Endothelial cell of umbilical vein (primary cell): ENCODE data around the gene PHF1. TPM values are rescaled to one million over a fixed set of nuclear protein-coding genes. Genes with fewer than 3 reads are reported as not detected.
"Not testable (repeated sequence)": the region's sequence is repeated elsewhere in the genome, so short reads cannot be mapped to it uniquely, and the experiment has no call there.

ENCODE experiments used
- Bru-seq: library from RNA; stranded (reverse); fragments of 400-500 nt; gene quantifications from one replicate; lab custom pipeline; 2021; lab: Mats Ljungman, UMichigan
- BruChase-seq, 2 experiments: library from RNA; stranded (reverse); fragments of 400-500 nt; gene quantifications; one replicate each; lab custom pipeline; 2021; lab: Mats Ljungman, UMichigan
- BruUV-seq: library from RNA; stranded (reverse); fragments of 400-500 nt; replicated peaks from 2 replicates; lab custom pipeline; 2021; lab: Mats Ljungman, UMichigan
- CTCF ChIA-PET: fragments of 300-600, 350-600 bp; sonication (Branson Sonifier 250); formaldehyde crosslinking; loops from one replicate; lab custom pipeline; 2021; ENCODE audit warnings: antibody characterized with exemption, inconsistent platforms; lab: Charles Lee
- POLR2A ChIA-PET: fragments of 300-600, 350-600 bp; sonication (Branson Sonifier 250); formaldehyde crosslinking; loops from one replicate; lab custom pipeline; 2021; ENCODE audit warnings: antibody characterized with exemption, inconsistent platforms; lab: Charles Lee
- DNase-seq: peaks from one replicate; pipeline ENCODE4 v3.0.0-alpha.2; 2011; ENCODE audit warnings: low read depth, low spot score
- FAIRE-seq: peaks from 2 replicates; lab custom pipeline; 2011; peaks lifted over from hg19 to GRCh38; lab: Jason Lieb, UNC
- H2AFZ ChIP-seq: 2 replicates; pipeline ENCODE4 v1.6.0; 2012; ENCODE audit warnings: low read depth, low read length, control low read depth, inconsistent platforms
- H3K27ac ChIP-seq: 2 replicates; pipeline ENCODE4 v1.5.1; 2011; ENCODE audit warnings: low read depth, mild to moderate bottlenecking, control low read depth, low read length, moderate library complexity; ENCODE audit not compliant: insufficient read depth
- H3K27me3 ChIP-seq, 2 experiments: 2 replicates each; pipeline versions ENCODE4 v1.6.0 to v1.6.1; 2011; ENCODE audit warnings: low read length in 2 of 2, mixed read lengths in 1 of 2; ENCODE audit not compliant: control insufficient read depth in 2 of 2, insufficient read depth in 2 of 2
- H3K36me3 ChIP-seq, 2 experiments: 2 replicates in 1 of 2; 3 replicates in 1 of 2; pipeline ENCODE4 v1.5.1; 2011; ENCODE audit warnings: low read length in 2 of 2, mild to moderate bottlenecking in 1 of 2, moderate library complexity in 1 of 2; ENCODE audit not compliant: control insufficient read depth in 2 of 2, insufficient read depth in 2 of 2; ENCODE audit errors: extremely low read depth in 1 of 2
- H3K4me1 ChIP-seq: 3 replicates; pipeline ENCODE4 v1.5.1; 2011; ENCODE audit warnings: mild to moderate bottlenecking, low read length; ENCODE audit not compliant: control insufficient read depth, insufficient read depth; ENCODE audit errors: extremely low read depth
- H3K4me2 ChIP-seq: 2 replicates; pipeline ENCODE4 v1.6.1; 2011; ENCODE audit warnings: low read length, control low read depth, mixed read lengths; ENCODE audit not compliant: insufficient read depth
- H3K4me3 ChIP-seq, 3 experiments: fragments of 200-600 bp in 1 of 3; sonication (generic), shearing (Covaris generic) in 1 of 3; replicated peaks in 1 of 3; 2 replicates each; pipeline ENCODE4 v1.5.1; 2011 to 2016; ENCODE audit warnings: control low read depth in 3 of 3, low read length in 3 of 3, mild to moderate bottlenecking in 2 of 3, inconsistent platforms in 1 of 3, low read depth in 1 of 3, moderate library complexity in 1 of 3; ENCODE audit not compliant: insufficient read depth in 1 of 3
- H3K79me2 ChIP-seq: 2 replicates; pipeline ENCODE4 v1.6.0; 2012; ENCODE audit warnings: low read length, inconsistent platforms; ENCODE audit not compliant: control insufficient read depth, insufficient read depth
- H3K9ac ChIP-seq: replicated peaks from 2 replicates; pipeline ENCODE3; 2011; ENCODE audit warnings: low read length, control low read depth; ENCODE audit not compliant: insufficient read depth; ENCODE audit errors: extremely low read depth
- H3K9me1 ChIP-seq: replicated peaks from 3 replicates; pipeline ENCODE4 v1.6.0; 2011; ENCODE audit warnings: mild to moderate bottlenecking, low read length; ENCODE audit not compliant: control insufficient read depth, insufficient read depth; ENCODE audit errors: extremely low read depth
- H3K9me3 ChIP-seq: replicated peaks from 2 replicates; pipeline ENCODE4 v1.5.1; 2012; ENCODE audit warnings: low read length, inconsistent platforms; ENCODE audit not compliant: control insufficient read depth, insufficient read depth
- H4K20me1 ChIP-seq: replicated peaks from 2 replicates; pipeline ENCODE3; 2011; ENCODE audit warnings: mild to moderate bottlenecking, low read length; ENCODE audit not compliant: control insufficient read depth, insufficient read depth; ENCODE audit errors: extremely low read depth
- CTCF ChIP-seq, 2 donors: IDR thresholded peaks; 1 replicate in 1 of 2; 2 replicates in 1 of 2; pipeline ENCODE4 v1.5.1; 2011; ENCODE audit warnings: low read length in 2 of 2, mild to moderate bottlenecking in 2 of 2, moderate library complexity in 2 of 2, control low read depth in 1 of 2, inconsistent platforms in 1 of 2, low read depth in 1 of 2; ENCODE audit not compliant: insufficient read depth in 1 of 2; ENCODE audit errors: extremely low read depth in 1 of 2
- EZH2 ChIP-seq: IDR thresholded peaks from 2 replicates; pipeline ENCODE4 v1.6.1; 2012; ENCODE audit warnings: borderline replicate concordance, low read depth, mild to moderate bottlenecking, moderate library complexity, low read length, inconsistent platforms; ENCODE audit not compliant: severe bottlenecking
- FOS ChIP-seq: IDR thresholded peaks from 2 replicates; pipeline ENCODE4 v1.6.1; 2011; ENCODE audit warnings: mild to moderate bottlenecking, low read length, moderate library complexity, borderline replicate concordance; ENCODE audit not compliant: insufficient read depth
- GATA2 ChIP-seq: IDR thresholded peaks from 2 replicates; pipeline ENCODE4 v1.7.0; 2011; ENCODE audit warnings: low read depth, mild to moderate bottlenecking, moderate library complexity, mixed read lengths, low read length; ENCODE audit not compliant: insufficient read length, insufficient read depth
- JUN ChIP-seq: IDR thresholded peaks from 2 replicates; pipeline ENCODE4 v1.6.1; 2011; ENCODE audit warnings: borderline replicate concordance, low read depth; ENCODE audit not compliant: insufficient read length, insufficient read depth
- MAX ChIP-seq: IDR thresholded peaks from 2 replicates; pipeline ENCODE4 v1.6.1; 2011; ENCODE audit not compliant: insufficient read depth, insufficient read length
- MYC ChIP-seq: IDR thresholded peaks from one replicate; pipeline ENCODE4 v1.6.1; 2011; ENCODE audit warnings: mild to moderate bottlenecking, low read depth, low read length
- POLR2A ChIP-seq: IDR thresholded peaks from 2 replicates; pipeline ENCODE4 v1.6.1; 2012; ENCODE audit warnings: low read depth, mild to moderate bottlenecking, control low read depth, low read length
- POLR2AphosphoS5 ChIP-seq: IDR thresholded peaks from 2 replicates; pipeline ENCODE4 v1.6.1; 2012; ENCODE audit warnings: low read depth, mild to moderate bottlenecking, control low read depth, low read length, moderate library complexity; ENCODE audit not compliant: insufficient read depth
- dilution Hi-C: fragments of 300-500 bp; cut with MboI; formaldehyde crosslinking; loops from one replicate; pipeline ENCODE4 v1.15.0; 2019; ENCODE audit warnings: low sequenced_read_pairs; ENCODE audit not compliant: extremely low pct_ligation_motif_present
- intact Hi-C: fragments of 100-400 bp; cut with micrococcal nuclease; formaldehyde crosslinking; loops from one replicate; pipeline ENCODE4 v1.10.0; 2022
- long read RNA-seq: library from polyadenylated mRNA; stranded (forward); transcript quantifications from one replicate; pipeline ENCODE4 v2.0.0, GENCODE V29; 2021
- polyA minus RNA-seq, 3 experiments: library from RNA; depleted of rRNA, polyadenylated mRNA; stranded (reverse); fragments of >200 nt; gene quantifications; 1 replicate in 1 of 3; 2 replicates in 2 of 3; pipeline ENCODE4 v1.2.3, GENCODE V29; 2011
- polyA plus RNA-seq, 4 experiments: library from polyadenylated mRNA; depleted of rRNA in 3 of 4; stranded (reverse) in 3 of 4; unstranded in 1 of 4; fragments of >200 nt; gene quantifications; 2 replicates each; pipeline versions ENCODE4 v1.2.1 to v1.2.3, GENCODE V29; 2011 to 2012; ENCODE audit warnings: missing spikeins in 1 of 4
- total RNA-seq: library from RNA; stranded (reverse); gene quantifications from 2 replicates; pipeline ENCODE4 v1.2.3, GENCODE V29; 2021

PHF1 gene
- total RNA-seq (28.8 and 32.5 TPM in 2 replicates), polyA plus RNA-seq (53.1 and 62.6 TPM in 2 replicates), polyA minus RNA-seq (22.3 and 26.8 TPM in 2 replicates), Bru-seq, nascent RNA (percentile 50 among the genes with signal in this experiment), BruChase-seq, experiment 1, labeled RNA remaining after a 6-hour chase (percentile 92 among the genes with signal in this experiment), BruChase-seq, experiment 2, labeled RNA remaining after a 2-hour chase (percentile 80 among the genes with signal in this experiment)
- 23.9 and 25.2 TPM in 2 replicates for polyA plus RNA-seq (2011; cell fraction: cytosol; rRNA removed)
- polyA plus RNA-seq (2011; cell fraction: nucleus; rRNA removed) = 186 and 227 TPM in 2 replicates
- 22.8 and 26.1 TPM in 2 replicates for polyA plus RNA-seq (2012)
- 8.6 TPM for polyA minus RNA-seq (2011; cell fraction: cytosol; rRNA and poly(A)+ RNA removed)
- polyA minus RNA-seq (2011; cell fraction: nucleus; rRNA and poly(A)+ RNA removed) = 16.2 and 19.6 TPM in 2 replicates
- long read RNA-seq, transcript PHF1-202 (15 exons, 2,330 nt) = major isoform, 10 of 39 reads
- long read RNA-seq, partial matches to known transcripts = 16 of 39 reads
- long read RNA-seq, other reads (novel, unspliced or antisense) = 11 of 39 reads

- no peaks in the 10 kb centered on the region for H3K9me3 ChIP-seq
- no peaks in the 10 kb centered on the region for H3K27me3 ChIP-seq
- peak within 1 kb of the TSS; percentile 77 for H3K9ac ChIP-seq
- intact Hi-C loops (loop anchor here (1.0 to 10.0 kb wide), 6 partner anchors 7 to 436 kb away; partner anchors contain the start of genes CUTA, KIFC1, RXRB and SLC39A7), dilution Hi-C loops (no loop called here)
- H2AFZ ChIP-seq = peak within 1 kb of the TSS; percentile 96
- H3K36me3 ChIP-seq = peaks cover 4 to 25% of the 10 kb centered on the region in 2 experiments
- POLR2A ChIA-PET = no interaction called here
- H3K27ac ChIP-seq = peak within 1 kb of the TSS; percentile 73
- H3K79me2 ChIP-seq = peaks cover 2% of the 10 kb centered on the region
- no peaks in the 10 kb centered on the region for H3K9me1 ChIP-seq
- peak within 1 kb of the TSS; percentile 86 for H3K4me2 ChIP-seq
- H3K4me1 ChIP-seq = peaks cover 10% of the 10 kb centered on the region
- no peaks in the 10 kb centered on the region for H4K20me1 ChIP-seq
- no peak for FAIRE-seq
- BruUV-seq = no TSS peak
- no peak for TF ChIP-seq POLR2AphosphoS5
- no peak for TF ChIP-seq JUN
- no peak for TF ChIP-seq MYC
- TF ChIP-seq POLR2A = no peak
- TF ChIP-seq EZH2 = no peak
- TF ChIP-seq MAX = no peak
- TF ChIP-seq FOS = no peak
- no peak for TF ChIP-seq CTCF (IDR thresholded peaks at IDR 0.05; ENCODE audit: extremely low read depth in 1 of 2, insufficient read depth in 1 of 2, low read depth in 1 of 2, low read length in 2 of 2)
- TF ChIP-seq GATA2 = no peak
- CTCF ChIA-PET = interaction anchor here (0.6 to 1.9 kb wide), 3 partner anchors 14 to 213 kb away, joined by 3 to 6 read pairs (median 4); no protein-coding TSS in a partner anchor
- peak; percentile 46 for DNase-seq
- H3K4me3 ChIP-seq = peak within 1 kb of the TSS; percentile 73 to 85 (median 78)
Measured at GRCh38 chr6:33410711-33411631, at the start of gene PHF1. TSS of gene PHF1 (plus strand) at chr6:33411014. CDS start at chr6:33412264, 1,250 bp downstream.

GRCh38 chr6:33363486-33363885 is 47.3 kb upstream of the PHF1 start:
- H3K27me3 ChIP-seq = peaks cover 15 to 17% of the 10 kb centered on the region in 2 experiments
- CTCF ChIA-PET, H3K36me3 ChIP-seq, H3K4me3 ChIP-seq, DNase-seq, H3K4me1 ChIP-seq, dilution Hi-C loops, intact Hi-C loops, FAIRE-seq, H3K4me2 ChIP-seq, H3K9me3 ChIP-seq, BruUV-seq, H3K9ac ChIP-seq, POLR2A ChIA-PET, H2AFZ ChIP-seq, H3K9me1 ChIP-seq, H4K20me1 ChIP-seq, H3K27ac ChIP-seq, H3K79me2 ChIP-seq: not testable (repeated sequence)
